ENCODE measurements around the gene SRRD. TPM values are rescaled to one million over a fixed set of nuclear protein-coding genes. Genes with fewer than 3 reads are reported as not detected.

The SRRD gene
- total RNA-seq, 4 donors from 2014 or later = 4.2 to 17.3 (median 10.1) TPM

- Histone ChIP-seq H3K27ac (no peak overlapping the region), H3K36me3 (peaks cover 0 to 50% (median 0%) of the 10 kb centered on the region in 3 donors), H3K27me3 (no peaks in the 10 kb centered on the region), H3K4me1 (no peaks in the 10 kb centered on the region), H3K4me3 (no peak overlapping the region), H3K9me3 (no peaks in the 10 kb centered on the region)
- TF ChIP-seq POLR2A (IDR thresholded peaks at IDR 0.05) (no peak), CTCF (IDR thresholded peaks at IDR 0.05) (no peak)
- DNase-seq = no peak
These were observed 31.3 kb upstream of the SRRD start for GRCh38 chr22:26452236-26453016.

GRCh38 chr22:26453216-26453615 is 30.5 kb upstream of the SRRD start:
- H3K4me1 ChIP-seq = no peaks in the 10 kb centered on the region
- no peaks in the 10 kb centered on the region for H3K27me3 ChIP-seq
- peaks cover 0 to 58% (median 0%) of the 10 kb centered on the region in 3 donors for H3K36me3 ChIP-seq
- no peak for TF ChIP-seq POLR2A (IDR thresholded peaks at IDR 0.05)
- no peak for TF ChIP-seq CTCF (IDR thresholded peaks at IDR 0.05)
- no peak overlapping the region for H3K4me3 ChIP-seq
- no peak overlapping the region for H3K27ac ChIP-seq
- DNase-seq = no peak
- H3K9me3 ChIP-seq = no peaks in the 10 kb centered on the region

- no peak for TF ChIP-seq POLR2A (IDR thresholded peaks at IDR 0.05)
- TF ChIP-seq CTCF (IDR thresholded peaks at IDR 0.05) = no peak
- peaks cover 0 to 64% (median 0%) of the 10 kb centered on the region in 3 donors for H3K36me3 ChIP-seq
- H3K4me1 ChIP-seq = no peaks in the 10 kb centered on the region
- no peak overlapping the region for H3K27ac ChIP-seq
- H3K4me3 ChIP-seq = no peak overlapping the region
- H3K27me3 ChIP-seq = no peaks in the 10 kb centered on the region
- no peaks in the 10 kb centered on the region for H3K9me3 ChIP-seq
- DNase-seq = no peak
These were observed 29.7 kb upstream of the SRRD start for GRCh38 chr22:26453812-26454500.

- no peak for TF ChIP-seq CTCF (IDR thresholded peaks at IDR 0.05)
- TF ChIP-seq POLR2A (IDR thresholded peaks at IDR 0.05) = no peak
- peaks cover 0 to 58% (median 0%) of the 10 kb centered on the region in 3 donors for H3K36me3 ChIP-seq
These were observed 25.9 kb upstream of the SRRD start for GRCh38 chr22:26457661-26458272.

GRCh38 chr22:26460202-26460601 is 23.5 kb upstream of the SRRD start:
- no peak for DNase-seq
- Histone ChIP-seq H3K4me3 (no peak overlapping the region), H3K9me3 (no peaks in the 10 kb centered on the region), H3K36me3 (peaks cover 0 to 65% (median 0%) of the 10 kb centered on the region in 3 donors), H3K4me1 (peaks cover 0 to 6% (median 0%) of the 10 kb centered on the region in 4 donors), H3K27ac (no peak overlapping the region), H3K27me3 (no peaks in the 10 kb centered on the region)
- no peak for TF ChIP-seq POLR2A (IDR thresholded peaks at IDR 0.05)
- TF ChIP-seq CTCF (IDR thresholded peaks at IDR 0.05) = no peak

More at GRCh38 chr22:26457661-26458272, 25.9 kb upstream of the SRRD start:
- H3K27ac ChIP-seq = no peak overlapping the region
- H3K27me3 ChIP-seq = no peaks in the 10 kb centered on the region
- no peaks in the 10 kb centered on the region for H3K9me3 ChIP-seq
- DNase-seq = no peak
- H3K4me3 ChIP-seq = no peak overlapping the region
- peaks cover 0 to 3% (median 0%) of the 10 kb centered on the region in 4 donors for H3K4me1 ChIP-seq

Measured in Peyer's patch (tissue), 4 donors.